HepG2 (cell line): ENCODE measurements around the gene DPH3. TPM values are rescaled to one million over a fixed set of nuclear protein-coding genes. Genes with fewer than 3 reads are reported as not detected.

Experiments used
- ATAC-seq: fragments of 200-7000 bp; cut with Tn5 transposase; 3 replicates; pipeline ENCODE4 v1.9.1; 2020; ENCODE audit warnings: mild to moderate bottlenecking, moderate library complexity
- BruUV-seq: library from RNA; stranded (reverse); fragments of 400-500 nt; replicated peaks from 2 replicates; lab custom pipeline; 2021; lab: Mats Ljungman, UMichigan
- CTCF ChIA-PET: fragments of 300-600 bp; formaldehyde crosslinking; extraction: SDS; loops from one replicate; lab custom pipeline; 2021; ENCODE audit warnings: low total read pairs, inconsistent platforms, low intra/inter-chr PET ratio; lab: Yijun Ruan, JAX
- POLR2A ChIA-PET: fragments of 350-600 bp; sonication (Branson Sonifier 250); formaldehyde crosslinking; loops from one replicate; lab custom pipeline; 2020; ENCODE audit warnings: antibody characterized with exemption, inconsistent platforms; lab: Yijun Ruan, JAX
- DNase-seq: peaks from one replicate; pipeline ENCODE4 v3.0.0-alpha.2; 2015; ENCODE audit warnings: low spot score
- FAIRE-seq: peaks from 3 replicates; lab custom pipeline; 2011; peaks lifted over from hg19 to GRCh38; lab: Jason Lieb, UNC
- H2AFZ ChIP-seq: one replicate; pipeline ENCODE4 v1.6.1; 2011; ENCODE audit warnings: low read length, inconsistent platforms
- H3K27ac ChIP-seq: fragments of 300-600 bp; 3 replicates; pipeline ENCODE4 v1.8.0; 2011; ENCODE audit warnings: mixed run types, mild to moderate bottlenecking, mixed read lengths, low read length, inconsistent platforms; ENCODE audit not compliant: insufficient read depth; ENCODE audit errors: extremely low read length
- H3K27me3 ChIP-seq, 2 experiments: fragments of 200-600 bp in 1 of 2; 2 replicates in 1 of 2; 3 replicates in 1 of 2; pipeline versions ENCODE4 v1.6.0 to v1.8.0; 2011; ENCODE audit warnings: low read length in 2 of 2, mild to moderate bottlenecking in 2 of 2, moderate library complexity in 2 of 2, inconsistent platforms in 1 of 2; ENCODE audit not compliant: insufficient read depth in 2 of 2, control insufficient read depth in 1 of 2
- H3K36me3 ChIP-seq, 2 experiments: fragments of 200-600 bp in 1 of 2; replicated peaks in 1 of 2; 2 replicates in 1 of 2; 3 replicates in 1 of 2; pipeline versions ENCODE4 v1.5.1 to v1.8.0; 2011; ENCODE audit warnings: low read length in 2 of 2, inconsistent platforms in 1 of 2; ENCODE audit not compliant: insufficient read depth in 2 of 2, control insufficient read depth in 1 of 2
- H3K4me1 ChIP-seq: 2 replicates; pipeline ENCODE4 v1.5.1; 2012; ENCODE audit warnings: low read length, inconsistent platforms; ENCODE audit not compliant: insufficient read depth
- H3K4me2 ChIP-seq: 2 replicates; pipeline ENCODE4 v1.6.0; 2011; ENCODE audit warnings: low read depth, low read length, inconsistent platforms
- H3K4me3 ChIP-seq, 3 experiments: fragments of 200-600 bp in 1 of 3; sonication (generic), shearing (Covaris generic) in 1 of 3; replicated peaks in 1 of 3; 2 replicates each; pipeline ENCODE4 v1.5.1; 2011 to 2016; ENCODE audit warnings: low read length in 3 of 3, inconsistent platforms in 2 of 3, low read depth in 2 of 3, mild to moderate bottlenecking in 2 of 3, control low read depth in 1 of 3, mixed read lengths in 1 of 3; ENCODE audit not compliant: insufficient read depth in 1 of 3
- H3K79me2 ChIP-seq: one replicate; pipeline ENCODE4 v1.6.1; 2011; ENCODE audit warnings: low read length, inconsistent platforms; ENCODE audit not compliant: insufficient read depth
- H3K9ac ChIP-seq: 2 replicates; pipeline ENCODE4 v1.6.0; 2011; ENCODE audit warnings: mild to moderate bottlenecking, low read depth, low read length, inconsistent platforms; ENCODE audit not compliant: insufficient read depth
- H3K9me3 ChIP-seq: 2 replicates; pipeline ENCODE4 v1.5.1; 2012; ENCODE audit warnings: mild to moderate bottlenecking, low read length
- H4K20me1 ChIP-seq: 2 replicates; pipeline ENCODE4 v1.6.0; 2011; ENCODE audit warnings: inconsistent platforms, mild to moderate bottlenecking, low read length, moderate library complexity; ENCODE audit not compliant: insufficient read depth
- CEBPB ChIP-seq: IDR thresholded peaks from 2 replicates; pipeline ENCODE4 v1.6.1; 2011; ENCODE audit warnings: low read depth, low read length, improper control_type of control experiment, borderline replicate concordance
- HIVEP1 ChIP-seq: sonication (generic); formaldehyde crosslinking; IDR thresholded peaks from 2 replicates; pipeline ENCODE4 v1.4.0; 2020; ENCODE audit warnings: mild to moderate bottlenecking, missing genetic modification reagents
- MAF1 ChIP-seq: sonication (generic); formaldehyde crosslinking; IDR thresholded peaks from 2 replicates; pipeline ENCODE4 v1.5.0; 2020; ENCODE audit warnings: missing genetic modification reagents, borderline replicate concordance
- NR2F1 ChIP-seq, 2 experiments: fragments of 450-650 bp in 1 of 2; formaldehyde crosslinking in 1 of 2; IDR thresholded peaks; 2 replicates each; pipeline versions ENCODE4 v1.5.0 to v1.6.1; 2016 to 2020; ENCODE audit warnings: mild to moderate bottlenecking in 1 of 2, missing compliant biosample characterization in 1 of 2, missing genetic modification reagents in 1 of 2, moderate library complexity in 1 of 2
- SCMH1 ChIP-seq: sonication (generic); formaldehyde crosslinking; IDR thresholded peaks from 2 replicates; pipeline ENCODE4 v1.9.0; 2021; ENCODE audit warnings: missing genetic modification reagents, mild to moderate bottlenecking, borderline replicate concordance
- TBL1XR1 ChIP-seq: fragments of 150-350 bp; IDR thresholded peaks from 2 replicates; pipeline ENCODE4 v1.6.1; 2014; ENCODE audit warnings: borderline replicate concordance, low read length; ENCODE audit not compliant: partially characterized antibody
- TBX3 ChIP-seq: fragments of 450-650 bp; IDR thresholded peaks from 2 replicates; pipeline ENCODE4 v1.6.1; 2017; ENCODE audit warnings: antibody characterized with exemption, mild to moderate bottlenecking, inconsistent platforms, borderline replicate concordance
- WIZ ChIP-seq: sonication (generic); formaldehyde crosslinking; IDR thresholded peaks from 2 replicates; pipeline ENCODE4 v1.5.1; 2020; ENCODE audit warnings: mild to moderate bottlenecking, missing genetic modification reagents
- ZBTB26 ChIP-seq: IDR thresholded peaks from 2 replicates; pipeline ENCODE4 v1.6.1; 2016; ENCODE audit warnings: missing compliant biosample characterization, missing genetic modification reagents, borderline replicate concordance
- ZBTB38 ChIP-seq: sonication (generic); formaldehyde crosslinking; IDR thresholded peaks from 2 replicates; pipeline ENCODE4 v1.5.1; 2020; ENCODE audit warnings: mild to moderate bottlenecking, missing genetic modification reagents
- ZNF263 ChIP-seq: sonication (generic); formaldehyde crosslinking; IDR thresholded peaks from 2 replicates; pipeline ENCODE4 v1.4.0; 2020; ENCODE audit warnings: missing genetic modification reagents
- ZNF296 ChIP-seq: sonication (generic); formaldehyde crosslinking; conservative IDR thresholded peaks from 2 replicates; pipeline ENCODE4 v1.5.0; 2020; ENCODE audit warnings: mild to moderate bottlenecking, missing genetic modification reagents
- ZNF773 ChIP-seq: sonication (generic); formaldehyde crosslinking; IDR thresholded peaks from 2 replicates; pipeline ENCODE4 v1.4.0; 2020; ENCODE audit warnings: missing genetic modification reagents, borderline replicate concordance
- ZNF878 ChIP-seq: sonication (generic); formaldehyde crosslinking; IDR thresholded peaks from 2 replicates; pipeline ENCODE4 v1.8.1; 2023; ENCODE audit warnings: mild to moderate bottlenecking, missing genetic modification reagents, moderate library complexity
- WGBS: methylation state at CpG from one replicate; pipeline ENCODE4 v1.1.6; 2017; ENCODE audit warnings: low lambda C conversion rate; 5-methylcytosine and 5-hydroxymethylcytosine counted together
- in situ Hi-C: cut with HindIII; loops from 2 replicates; pipeline ENCODE4 v1.10.0; 2017; ENCODE audit warnings: low pct_unique_long_range_greater_than_20kb; ENCODE audit not compliant: extremely low pct_ligation_motif_present
- intact Hi-C: fragments of 100-400 bp; cut with micrococcal nuclease; formaldehyde crosslinking; loops from one replicate; pipeline ENCODE4 v1.10.0; 2022; ENCODE audit not compliant: unreplicated experiment
- polyA plus RNA-seq, 8 experiments: library from polyadenylated mRNA; depleted of rRNA in 3 of 8; stranded (reverse) in 7 of 8; unstranded in 1 of 8; fragments of >200 nt; fragmentation: Illumina TruSeq in 4 of 8; extraction: Trizol in 4 of 8; gene quantifications; 2 replicates each; pipeline versions ENCODE4 v1.2.1 to v1.2.3, GENCODE V29; 2011 to 2016; ENCODE audit warnings: low read depth in 4 of 8, missing spikeins in 1 of 8, mixed read lengths in 1 of 8; ENCODE audit not compliant: insufficient read depth in 1 of 8
- total RNA-seq, 5 experiments: library from RNA; depleted of rRNA; stranded (reverse); fragments of >200 nt; fragmentation: Illumina TruSeq; extraction: Trizol; gene quantifications; 2 replicates each; pipeline ENCODE4 v1.2.3, GENCODE V29; 2016; ENCODE audit warnings: low read depth in 1 of 5

The DPH3 gene
- total and polyA plus RNA-seq, 2 of the 13 experiments (the other 11 are each of a cell fraction or from before 2014, with no cell fraction given) = 18.3 to 21.6 TPM

- no peak for TF ChIP-seq TBL1XR1
Measured at GRCh38 chr3:16252243-16252978, 12.3 kb downstream of the DPH3 start (continued).

GRCh38 chr3:16251316-16252085 lies 13.2 kb downstream of the DPH3 start:
- no peaks in the 10 kb centered on the region for H4K20me1 ChIP-seq
- POLR2A ChIA-PET = interaction anchor here (0.9 to 4.9 kb wide), 12 partner anchors 9 to 1491 kb away, joined by 3 to 112 read pairs (median 6); partner anchors contain the start of genes BTD, DPH3, HACL1 and OXNAD1
- DNase-seq (no peak), ATAC-seq (no peak), FAIRE-seq (no peak)
- CTCF ChIA-PET = no interaction called here
- intact Hi-C loops (no loop called here), in situ Hi-C loops (no loop called here)
- no peak overlapping the region for H2AFZ ChIP-seq
- H3K9ac ChIP-seq = no peak overlapping the region
- BruUV-seq = TSS peak; percentile 74
- no peaks in the 10 kb centered on the region for H3K79me2 ChIP-seq
- no peaks in the 10 kb centered on the region for H3K9me3 ChIP-seq
- no peaks in the 10 kb centered on the region; a peak in 1 of 5 replicates for H3K27me3 ChIP-seq
- H3K27ac ChIP-seq = peak overlapping the region; percentile 56
- peak overlapping the region; percentile 54 for H3K4me2 ChIP-seq
- peaks cover 58% of the 10 kb centered on the region for H3K4me1 ChIP-seq
- WGBS = 70% methylated on average over 7 of the region's 9 CpGs
- H3K36me3 ChIP-seq = no peaks in the 10 kb centered on the region
- no peak overlapping the region for H3K4me3 ChIP-seq
- TF ChIP-seq ZNF263 (CRISPR knock-in tag) (peak; percentile 73), ZNF296 (no peak)

- Histone ChIP-seq H4K20me1 (no peaks in the 10 kb centered on the region), H3K36me3 (no peaks in the 10 kb centered on the region), H3K4me1 (peaks cover 58% of the 10 kb centered on the region), H3K79me2 (no peaks in the 10 kb centered on the region), H3K4me2 (no peak overlapping the region), H3K4me3 (no peak overlapping the region), H2AFZ (no peak overlapping the region), H3K27me3 (no peaks in the 10 kb centered on the region; a peak in 1 of 5 replicates), H3K9me3 (no peaks in the 10 kb centered on the region), H3K9ac (no peak overlapping the region), H3K27ac (no peak overlapping the region)
- ATAC-seq (no peak), DNase-seq (no peak), FAIRE-seq (no peak)
- CTCF ChIA-PET = no interaction called here
- BruUV-seq = no TSS peak
- POLR2A ChIA-PET = no interaction called here
- WGBS = 65% methylated on average over 3 of the region's 3 CpGs
- intact Hi-C loops (loop anchor here (5.0 to 10.0 kb wide), 3 partner anchors 188 to 645 kb away; partner anchors contain the start of genes BTD and HACL1), in situ Hi-C loops (loop anchor here (5.0 to 25.0 kb wide), 2 partner anchors 203 to 613 kb away; no protein-coding TSS in a partner anchor)
- TF ChIP-seq TBX3 (no peak), ZBTB38 (CRISPR knock-in tag) (no peak), NR2F1 (CRISPR knock-in tag; IDR thresholded peaks at IDR 0.05) (no peak), MAF1 (CRISPR knock-in tag) (no peak), ZNF773 (CRISPR knock-in tag) (no peak), WIZ (CRISPR knock-in tag) (no peak), ZBTB26 (CRISPR knock-in tag) (no peak), CEBPB (no peak), HIVEP1 (CRISPR knock-in tag) (no peak), SCMH1 (CRISPR knock-in tag) (no peak), ZNF878 (no peak)
Measured at GRCh38 chr3:16249886-16250285, 14.9 kb downstream of the DPH3 start.
